Naive thymus-derived CD4-positive, alpha-beta T cell (primary cell): ENCODE measurements around the gene PDE3A. TPM values are rescaled to one million over a fixed set of nuclear protein-coding genes. Genes with fewer than 3 reads are reported as not detected.

Experiments
- ATAC-seq: fragments of 150-1000 bp; cut with Tn5 transposase; 2 replicates; pipeline ENCODE4 v1.10.0; 2021; ENCODE audit warnings: mild to moderate bottlenecking, moderate library complexity
- CTCF ChIA-PET: fragments of 350-600 bp; sonication (Branson Sonifier 250); formaldehyde crosslinking; loops from one replicate; lab custom pipeline; 2021; ENCODE audit warnings: antibody characterized with exemption; lab: Charles Lee
- POLR2A ChIA-PET: fragments of 350-600 bp; sonication (Branson Sonifier 250); formaldehyde crosslinking; loops from one replicate; lab custom pipeline; 2021; ENCODE audit warnings: antibody characterized with exemption, inconsistent platforms; lab: Charles Lee
- DNase-seq, 9 donors: peaks; one replicate each; pipeline versions ENCODE4 v3.0.0 to v3.0.0-alpha.2; 2020 to 2022; ENCODE audit warnings: mixed read lengths in 1 of 9
- H3K27ac ChIP-seq: one replicate; pipeline ENCODE4 v1.7.0; 2013; ENCODE audit warnings: mild to moderate bottlenecking, low read depth, low read length, moderate library complexity
- H3K27me3 ChIP-seq, 2 donors: one replicate each; pipeline ENCODE4 v1.7.0; 2013; ENCODE audit warnings: low read length in 2 of 2, mild to moderate bottlenecking in 2 of 2, moderate library complexity in 2 of 2; ENCODE audit not compliant: control insufficient read depth in 2 of 2, insufficient read depth in 2 of 2
- H3K36me3 ChIP-seq, 3 experiments: 1 replicate in 2 of 3; 2 replicates in 1 of 3; pipeline ENCODE4 v1.7.0; 2013; ENCODE audit warnings: low read length in 3 of 3, mild to moderate bottlenecking in 3 of 3, moderate library complexity in 1 of 3; ENCODE audit not compliant: insufficient read depth in 3 of 3, control insufficient read depth in 2 of 3
- H3K4me1 ChIP-seq, 2 donors: one replicate each; pipeline ENCODE4 v1.7.0; 2013; ENCODE audit warnings: low read length in 2 of 2, mild to moderate bottlenecking in 2 of 2, moderate library complexity in 1 of 2; ENCODE audit not compliant: control insufficient read depth in 2 of 2, insufficient read depth in 2 of 2
- H3K4me3 ChIP-seq: 2 replicates; pipeline ENCODE4 v1.7.0; 2013; ENCODE audit warnings: mild to moderate bottlenecking, low read length
- H3K9me3 ChIP-seq, 3 experiments: 1 replicate in 2 of 3; 2 replicates in 1 of 3; pipeline ENCODE4 v1.7.0; 2013; ENCODE audit warnings: low read length in 3 of 3; ENCODE audit not compliant: control insufficient read depth in 2 of 3
- H3K27ac Mint-ChIP-seq, 9 donors: one replicate each; pipeline ENCODE4 v1.8.0; 2020 to 2022; ENCODE audit warnings: mixed read lengths in 9 of 9, mild to moderate bottlenecking in 8 of 9, moderate library complexity in 5 of 9, inconsistent platforms in 2 of 9
- H3K27me3 Mint-ChIP-seq, 5 donors: one replicate each; pipeline ENCODE4 v1.8.0; 2021 to 2022; ENCODE audit warnings: mixed read lengths in 5 of 5, mild to moderate bottlenecking in 1 of 5
- H3K36me3 Mint-ChIP-seq, 5 donors: one replicate each; pipeline ENCODE4 v1.8.0; 2020 to 2022; ENCODE audit warnings: mixed read lengths in 5 of 5, mild to moderate bottlenecking in 3 of 5, inconsistent platforms in 1 of 5
- H3K4me1 Mint-ChIP-seq, 7 donors: one replicate each; pipeline ENCODE4 v1.8.0; 2020 to 2022; ENCODE audit warnings: mixed read lengths in 7 of 7, mild to moderate bottlenecking in 3 of 7, inconsistent platforms in 1 of 7
- H3K4me3 Mint-ChIP-seq, 10 donors: one replicate each; pipeline ENCODE4 v1.8.0; 2020 to 2022; ENCODE audit warnings: mild to moderate bottlenecking in 10 of 10, mixed read lengths in 10 of 10, moderate library complexity in 6 of 10, inconsistent platforms in 2 of 10
- H3K9me3 Mint-ChIP-seq, 11 donors: one replicate each; pipeline ENCODE4 v1.8.0; 2020 to 2022; ENCODE audit warnings: mixed read lengths in 11 of 11, mild to moderate bottlenecking in 4 of 11, inconsistent platforms in 1 of 11, moderate library complexity in 1 of 11
- intact Hi-C, 2 donors: fragments of 100-400 bp; cut with micrococcal nuclease; formaldehyde crosslinking; loops; one replicate each; pipeline ENCODE4 v1.15.1; 2023
- polyA plus RNA-seq, 2 donors: library from polyadenylated mRNA; unstranded; fragments of 300-500 nt; fragmentation: Illumina TruSeq; gene quantifications; one replicate each; pipeline ENCODE4 v1.2.3, GENCODE V29; 2021
- total RNA-seq, 6 experiments: library from RNA in 5 of 6; stranded (reverse) in 5 of 6; gene quantifications; 1 replicate in 5 of 6; 2 replicates in 1 of 6; pipeline ENCODE4 v1.2.3 and lab custom pipeline; 2021 to 2026

The PDE3A gene
- total and polyA plus RNA-seq, 7 experiments from 2014 or later = 0.42 TPM; not detected in 6

DNA sequence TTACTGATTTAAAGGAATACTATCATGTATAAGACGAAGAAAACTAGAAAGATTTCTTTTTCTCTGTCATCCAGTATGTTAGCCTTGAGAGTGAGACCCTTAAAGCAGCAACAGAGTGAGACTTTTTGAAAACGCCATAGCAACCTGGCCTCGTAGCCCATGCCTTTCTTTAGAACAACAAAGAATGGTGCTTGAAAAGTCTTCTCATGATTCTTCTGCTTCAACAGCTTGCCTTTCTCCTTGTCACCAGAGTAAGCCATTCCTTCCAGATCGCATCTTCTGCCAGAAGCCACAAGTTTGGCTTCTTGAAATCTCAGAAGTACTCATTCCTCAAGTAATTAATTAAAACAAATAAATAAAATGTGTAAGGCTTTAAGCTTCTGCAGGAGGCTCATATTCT, 109.3 kb downstream of the PDE3A start:
- Mint-ChIP-seq H3K4me1 (no peaks in the 10 kb centered on the region), H3K9me3 (no peaks in the 10 kb centered on the region), H3K27me3 (no peaks in the 10 kb centered on the region), H3K4me3 (no peak overlapping the region), H3K27ac (no peak overlapping the region), H3K36me3 (no peaks in the 10 kb centered on the region)
- Histone ChIP-seq H3K9me3 (no peaks in the 10 kb centered on the region), H3K27me3 (no peaks in the 10 kb centered on the region), H3K4me3 (no peak overlapping the region), H3K27ac (no peak overlapping the region), H3K4me1 (no peaks in the 10 kb centered on the region), H3K36me3 (no peaks in the 10 kb centered on the region)
- intact Hi-C loops = no loop called here
- ChIA-PET POLR2A (no interaction called here), CTCF (no interaction called here)
- ATAC-seq (no peak), DNase-seq (no peak)

DNA sequence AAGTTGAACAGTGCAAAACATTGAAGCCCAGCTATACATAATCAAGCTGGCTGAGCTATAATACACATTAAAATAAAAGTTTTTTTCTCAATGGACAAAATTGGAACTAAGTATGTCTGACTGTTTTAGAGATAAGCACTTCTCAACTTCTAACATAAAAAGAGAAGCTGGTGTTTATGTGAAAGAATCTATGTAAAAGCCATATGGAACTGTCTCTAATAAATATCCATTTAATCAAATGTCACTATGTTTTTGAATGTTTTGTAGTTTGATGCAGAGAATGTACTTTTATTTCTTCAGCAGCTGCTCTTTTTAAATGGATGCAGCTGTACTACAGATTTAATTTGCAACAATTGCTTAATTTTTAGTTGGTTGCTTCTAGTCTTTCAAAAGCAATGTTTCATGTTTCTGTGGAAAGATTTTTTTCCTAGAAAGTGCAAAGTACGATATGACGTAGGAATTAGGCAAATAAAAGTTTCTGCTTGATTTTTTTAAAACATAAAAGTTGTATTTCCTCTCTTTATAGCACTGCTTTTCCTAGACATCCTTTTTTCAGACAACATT, 114.2 kb downstream of the PDE3A start:
- POLR2A ChIA-PET = no interaction called here
- H3K4me3 ChIP-seq = no peak overlapping the region
- CTCF ChIA-PET = interaction anchor here (0.6 to 0.7 kb wide), 2 partner anchors 18 to 106 kb away, joined by 3 read pairs; no protein-coding TSS in a partner anchor
- no peaks in the 10 kb centered on the region for H3K9me3 Mint-ChIP-seq
- H3K27ac ChIP-seq = no peak overlapping the region
- no peak overlapping the region for H3K27ac Mint-ChIP-seq
- H3K27me3 Mint-ChIP-seq = no peaks in the 10 kb centered on the region
- ATAC-seq (no peak), DNase-seq (no peak)
- H3K36me3 ChIP-seq = no peaks in the 10 kb centered on the region
- H3K27me3 ChIP-seq = no peaks in the 10 kb centered on the region
- no peaks in the 10 kb centered on the region for H3K36me3 Mint-ChIP-seq
- H3K4me1 Mint-ChIP-seq = no peaks in the 10 kb centered on the region
- no peaks in the 10 kb centered on the region for H3K9me3 ChIP-seq
- no peak overlapping the region for H3K4me3 Mint-ChIP-seq
- H3K4me1 ChIP-seq = no peaks in the 10 kb centered on the region
- intact Hi-C loops = no loop called here

DNA sequence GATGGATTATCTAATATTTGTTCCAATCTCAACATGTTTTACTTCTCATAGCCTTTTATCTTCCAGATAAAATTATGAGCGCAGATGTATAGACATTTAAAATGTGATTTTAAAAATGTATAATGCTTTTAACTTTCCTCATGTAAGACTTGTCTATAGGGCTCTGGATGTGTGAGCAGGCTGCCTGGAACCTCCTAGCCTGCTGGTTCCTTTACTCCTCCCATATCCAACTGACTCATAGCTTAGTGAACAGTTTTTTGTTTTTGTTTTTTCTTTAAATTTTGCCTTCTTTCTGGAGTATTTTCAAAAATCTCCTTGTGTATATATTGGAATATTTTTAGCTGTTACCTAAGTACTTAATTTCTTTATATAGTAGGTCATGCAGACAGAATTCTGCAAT, 115.4 kb downstream of the PDE3A start:
- no peaks in the 10 kb centered on the region for H3K9me3 ChIP-seq
- no peaks in the 10 kb centered on the region for H3K36me3 Mint-ChIP-seq
- no peak overlapping the region for H3K4me3 Mint-ChIP-seq
- no peak overlapping the region for H3K4me3 ChIP-seq
- DNase-seq (no peak), ATAC-seq (no peak)
- H3K9me3 Mint-ChIP-seq = peaks cover 0 to 3% (median 0%) of the 10 kb centered on the region in 11 donors
- ChIA-PET POLR2A (no interaction called here), CTCF (no interaction called here)
- H3K4me1 ChIP-seq = no peaks in the 10 kb centered on the region
- H3K27me3 ChIP-seq = no peaks in the 10 kb centered on the region
- no peaks in the 10 kb centered on the region for H3K27me3 Mint-ChIP-seq
- H3K36me3 ChIP-seq = no peaks in the 10 kb centered on the region
- intact Hi-C loops = no loop called here
- no peak overlapping the region for H3K27ac Mint-ChIP-seq
- H3K27ac ChIP-seq = no peak overlapping the region
- H3K4me1 Mint-ChIP-seq = no peaks in the 10 kb centered on the region

DNA sequence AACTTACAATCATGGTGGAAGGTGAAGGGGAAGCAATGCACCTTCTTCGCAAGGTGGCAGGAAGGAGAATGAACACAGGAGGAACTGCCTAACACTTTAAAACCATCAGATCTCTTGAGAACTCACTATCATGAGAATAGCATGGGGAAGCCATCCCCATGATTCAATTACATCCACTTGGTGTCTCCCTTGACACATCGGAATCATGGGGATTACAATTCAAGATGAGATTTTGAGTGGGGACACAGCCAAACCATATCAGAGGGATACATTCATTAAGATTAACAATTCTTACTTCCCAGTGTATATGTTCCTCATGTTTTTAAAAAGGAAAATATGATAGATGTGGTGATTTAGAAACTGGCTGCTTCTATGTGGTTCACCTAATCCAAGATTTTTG, 117.9 kb downstream of the PDE3A start:
- Histone ChIP-seq H3K9me3 (no peaks in the 10 kb centered on the region), H3K36me3 (no peaks in the 10 kb centered on the region), H3K27ac (no peak overlapping the region), H3K4me1 (no peaks in the 10 kb centered on the region), H3K27me3 (no peaks in the 10 kb centered on the region), H3K4me3 (no peak overlapping the region)
- intact Hi-C loops = no loop called here
- POLR2A ChIA-PET = no interaction called here
- Mint-ChIP-seq H3K4me1 (no peaks in the 10 kb centered on the region), H3K4me3 (no peak overlapping the region), H3K27me3 (no peaks in the 10 kb centered on the region), H3K27ac (no peak overlapping the region), H3K9me3 (peaks cover 0 to 3% (median 0%) of the 10 kb centered on the region in 11 donors), H3K36me3 (no peaks in the 10 kb centered on the region)
- DNase-seq (no peak), ATAC-seq (no peak)
- CTCF ChIA-PET = no interaction called here

DNA sequence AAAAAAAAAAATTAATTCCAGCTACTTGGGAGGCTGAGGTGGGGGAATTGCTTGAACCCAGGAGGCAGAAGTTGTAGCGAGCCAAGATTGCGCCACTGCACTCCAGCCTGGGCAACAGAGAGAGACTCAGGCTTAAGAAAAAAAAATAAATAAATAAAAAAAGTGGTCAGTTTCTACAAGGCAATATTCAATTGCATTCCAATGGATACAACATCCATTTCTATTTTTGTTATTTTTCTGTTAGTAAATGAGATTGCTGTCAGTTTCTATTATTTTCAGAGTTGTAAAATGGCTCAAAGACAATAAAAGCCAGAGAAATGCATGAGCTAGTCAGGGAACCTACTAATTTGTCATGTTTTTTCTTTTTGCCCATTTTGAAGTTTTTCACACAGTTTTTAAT, 119.2 kb downstream of the PDE3A start:
- Histone ChIP-seq H3K9me3 (no peaks in the 10 kb centered on the region), H3K36me3 (no peaks in the 10 kb centered on the region), H3K4me3 (no peak overlapping the region), H3K4me1 (no peaks in the 10 kb centered on the region), H3K27ac (no peak overlapping the region), H3K27me3 (no peaks in the 10 kb centered on the region)
- intact Hi-C loops = no loop called here
- Mint-ChIP-seq H3K4me1 (peaks cover 0 to 5% (median 0%) of the 10 kb centered on the region in 7 donors), H3K27ac (no peak overlapping the region), H3K4me3 (no peak overlapping the region), H3K9me3 (peaks cover 0 to 4% (median 0%) of the 10 kb centered on the region in 11 donors), H3K27me3 (peaks cover 0 to 4% (median 0%) of the 10 kb centered on the region in 5 donors), H3K36me3 (no peaks in the 10 kb centered on the region)
- POLR2A ChIA-PET = no interaction called here
- DNase-seq (no peak), ATAC-seq (no peak)
- CTCF ChIA-PET = no interaction called here

DNA sequence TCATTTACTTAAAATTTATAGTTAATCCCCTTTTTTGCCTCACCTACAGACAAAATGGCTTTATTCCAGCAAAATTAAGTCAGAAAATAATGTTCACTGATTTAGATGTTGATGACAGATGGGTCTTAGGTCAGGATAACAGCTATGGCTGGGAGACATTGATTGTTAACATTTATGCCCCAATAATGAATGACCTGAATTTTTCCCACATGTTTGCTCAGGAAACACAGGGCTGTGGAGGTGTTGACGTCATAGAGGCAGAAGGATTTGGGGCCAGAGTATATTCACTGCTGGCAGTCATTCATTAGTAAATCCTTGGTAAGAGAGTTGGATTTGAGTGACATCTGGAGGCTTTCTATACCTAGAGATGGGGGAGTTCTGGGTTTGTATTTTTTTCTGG, 121.3 kb downstream of the PDE3A start:
- CTCF ChIA-PET = interaction anchor here (0.7 kb wide), 1 partner anchor 268 kb away, joined by 4 read pairs; no protein-coding TSS in a partner anchor
- H3K27me3 Mint-ChIP-seq = peaks cover 0 to 5% (median 0%) of the 10 kb centered on the region in 5 donors
- Histone ChIP-seq H3K27me3 (no peaks in the 10 kb centered on the region), H3K4me1 (no peaks in the 10 kb centered on the region), H3K9me3 (no peaks in the 10 kb centered on the region), H3K27ac (no peak overlapping the region), H3K36me3 (no peaks in the 10 kb centered on the region), H3K4me3 (no peak overlapping the region)
- intact Hi-C loops = no loop called here
- H3K4me1 Mint-ChIP-seq = peaks cover 0 to 5% (median 0%) of the 10 kb centered on the region in 7 donors
- no peaks in the 10 kb centered on the region for H3K36me3 Mint-ChIP-seq
- H3K4me3 Mint-ChIP-seq = no peak overlapping the region
- DNase-seq = no peak
- peaks cover 0 to 4% (median 0%) of the 10 kb centered on the region in 11 donors for H3K9me3 Mint-ChIP-seq
- POLR2A ChIA-PET = no interaction called here
- no peak overlapping the region for H3K27ac Mint-ChIP-seq
- ATAC-seq = no peak

DNA sequence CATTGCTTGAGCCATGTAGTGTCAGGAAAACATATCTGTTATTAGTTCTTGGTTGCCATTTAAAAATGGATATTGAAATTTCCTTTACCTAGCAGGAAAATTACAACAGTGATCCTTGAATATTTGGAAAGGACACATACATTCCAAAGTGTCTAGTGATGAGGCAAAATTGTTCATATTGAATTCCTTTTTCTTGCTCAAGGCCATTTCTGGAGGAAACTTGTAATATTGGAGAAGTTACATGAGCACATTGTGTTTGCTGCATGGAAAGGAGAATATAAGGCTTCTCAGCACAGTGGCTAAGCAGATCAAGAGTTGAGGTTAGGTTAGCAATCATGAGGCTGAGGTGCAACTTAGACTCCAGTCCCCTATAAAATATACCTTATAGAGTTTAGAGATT, 121.9 kb downstream of the PDE3A start:
- peaks cover 0 to 4% (median 0%) of the 10 kb centered on the region in 11 donors for H3K9me3 Mint-ChIP-seq
- POLR2A ChIA-PET = no interaction called here

More for the DNA sequence above, 121.9 kb downstream of the PDE3A start:
- H3K36me3 Mint-ChIP-seq = no peaks in the 10 kb centered on the region
- peaks cover 0 to 5% (median 0%) of the 10 kb centered on the region in 5 donors for H3K27me3 Mint-ChIP-seq
- H3K4me1 ChIP-seq = no peaks in the 10 kb centered on the region
- peaks cover 0 to 5% (median 0%) of the 10 kb centered on the region in 7 donors for H3K4me1 Mint-ChIP-seq
- CTCF ChIA-PET = interaction anchor here (0.7 kb wide), 1 partner anchor 268 kb away, joined by 4 read pairs; no protein-coding TSS in a partner anchor
- no peaks in the 10 kb centered on the region for H3K36me3 ChIP-seq
- intact Hi-C loops = no loop called here
- H3K27ac Mint-ChIP-seq = no peak overlapping the region
- H3K9me3 ChIP-seq = no peaks in the 10 kb centered on the region
- no peak overlapping the region for H3K27ac ChIP-seq
- no peak overlapping the region for H3K4me3 ChIP-seq
- no peaks in the 10 kb centered on the region for H3K27me3 ChIP-seq
- no peak overlapping the region for H3K4me3 Mint-ChIP-seq
- ATAC-seq = no peak
- DNase-seq = no peak
